ENCODE data around the gene DAO. TPM values are rescaled to one million over a fixed set of nuclear protein-coding genes. Genes with fewer than 3 reads are reported as not detected.

Gene DAO
- total RNA-seq, 4 donors from 2014 or later, result not detected

GRCh38 chr12:108949976-108950375, 70.1 kb downstream of the DAO start:
- peaks cover 0 to 14% (median 0%) of the 10 kb centered on the region in 3 donors for H3K9me3 ChIP-seq
- 60 to 70% methylated on average over 1 of the region's 1 CpG for WGBS, 2 donors
- no peak for TF ChIP-seq CTCF (IDR thresholded peaks at IDR 0.05)
- no peak for TF ChIP-seq POLR2A (IDR thresholded peaks at IDR 0.05)
- no peaks in the 10 kb centered on the region for H3K36me3 ChIP-seq
- peaks cover 0 to 22% (median 6%) of the 10 kb centered on the region in 3 donors for H3K4me1 ChIP-seq
- H3K27ac ChIP-seq, result no peak overlapping the region
- DNase-seq, result no peak
- no peak overlapping the region for H3K4me3 ChIP-seq
- H3K27me3 ChIP-seq, result peaks cover 0 to 5% (median 0%) of the 10 kb centered on the region in 4 donors
- intact Hi-C loops (cut with DNase I), result loop anchor here (5.0 kb wide), 1 partner anchor 93 kb away; the partner anchor contains the start of gene SSH1

Small RNA genes lying within 50 kb of the gene (small RNA-seq; reads per million reads assigned to genes)
- 0 reads per million in 4 donors for gene MIR619
- gene RNU6-361P, result 0 reads per million in 4 donors

Other genes with a start within 250 kb of the DAO start
- gene SELPLG, start 246.2 kb upstream of the DAO start, total RNA-seq, result 10 to 100 TPM in 1 of 4 donors, 1 to 10 TPM in 3; 2.5 to 10.1 (median 5.6) TPM
- 100 to 1,000 TPM in 3 of 4 donors, 10 to 100 TPM in 1; 67.2 to 142 (median 114) TPM for gene CORO1C, start 148.6 kb upstream of the DAO start, total RNA-seq
- 10 to 100 TPM; 10.1 to 25.5 (median 12.6) TPM for gene SSH1, start 22.5 kb upstream of the DAO start, total RNA-seq
- not detected for gene SVOP, start 141.0 kb downstream of the DAO start, total RNA-seq
- gene USP30, start 172.5 kb downstream of the DAO start, total RNA-seq, result 10 to 100 TPM in 1 of 4 donors, 1 to 10 TPM in 3; 6.3 to 13.0 (median 8.7) TPM
- 10 to 100 TPM in 3 of 4 donors, 1 to 10 TPM in 1; 7.9 to 20.6 (median 14.8) TPM for gene ALKBH2, start 213.4 kb downstream of the DAO start, total RNA-seq
- gene UNG, start 217.5 kb downstream of the DAO start, total RNA-seq, result 10 to 100 TPM; 28.0 to 43.1 (median 38.7) TPM
- gene ACACB, start 236.5 kb downstream of the DAO start, total RNA-seq, result 10 to 100 TPM in 3 of 4 donors, 1 to 10 TPM in 1; 5.9 to 48.4 (median 27.3) TPM